ENCODE data around the gene TAGLN. TPM values are rescaled to one million over a fixed set of nuclear protein-coding genes. Genes with fewer than 3 reads are reported as not detected.

TAGLN gene
- total and polyA plus RNA-seq, 2 of the 8 experiments (the other 6 are each of a cell fraction or from before 2014, with no cell fraction given) = 140 to 300 TPM

DNA sequence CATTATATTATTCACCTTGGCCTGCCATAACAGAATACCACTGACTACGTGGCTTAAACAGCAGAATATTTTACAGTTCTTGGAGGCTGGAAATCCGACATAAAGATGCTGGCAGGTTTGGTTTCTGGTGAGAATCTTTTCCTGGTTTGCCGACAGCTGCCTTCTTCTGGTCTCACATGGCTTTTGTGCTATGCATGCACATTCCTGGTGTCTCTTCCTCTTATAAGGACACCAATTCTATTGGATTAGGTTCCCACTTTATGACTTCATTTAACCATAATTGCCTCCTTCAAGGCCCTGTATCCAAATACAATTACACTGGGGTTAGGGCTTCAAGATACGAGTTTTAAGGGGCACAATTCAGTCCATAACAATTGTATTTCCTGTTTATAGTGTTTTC lies 50.4 kb downstream of the TAGLN start:
- no peak overlapping the region for H3K18ac ChIP-seq (ENCODE audit: extremely low read depth, low read length)
- peaks cover 4 to 53% (median 29%) of the 10 kb centered on the region in 4 experiments; a peak in 7 of 8 replicates for H3K36me3 ChIP-seq (ENCODE audit: control insufficient read depth in 2 of 4, insufficient read depth in 4 of 4, low read length in 3 of 4)
- no peak overlapping the region for H4K91ac ChIP-seq (replicated peaks; ENCODE audit: insufficient read length, low read length)
- H3K4ac ChIP-seq (replicated peaks; ENCODE audit: insufficient read length, low read depth, low read length) = no peak overlapping the region
- no peak overlapping the region for H3K4me2 ChIP-seq (ENCODE audit: insufficient read depth in 1 of 2, low read depth in 2 of 2, low read length in 2 of 2)
- H3K56ac ChIP-seq (replicated peaks; ENCODE audit: insufficient read length, low read depth, low read length) = no peak overlapping the region
- H3K14ac ChIP-seq (ENCODE audit: insufficient read length) = no peak overlapping the region
- no peak overlapping the region for H4K5ac ChIP-seq (ENCODE audit: insufficient read length, low read depth, low read length)
- no peak overlapping the region for H2BK120ac ChIP-seq (replicated peaks; ENCODE audit: low read depth, low read length)
- no peak overlapping the region for H2BK5ac ChIP-seq (ENCODE audit: low read depth, low read length)
- POLR2A ChIA-PET (ENCODE audit: partially characterized antibody) = no interaction called here
- no peak overlapping the region for H2BK12ac ChIP-seq (ENCODE audit: low read depth, low read length)
- H3K79me1 ChIP-seq (ENCODE audit: low read depth, low read length) = no peaks in the 10 kb centered on the region
- no peaks in the 10 kb centered on the region for H4K20me1 ChIP-seq (replicated peaks in 1 of 2; ENCODE audit: control insufficient read depth in 1 of 2, insufficient read depth in 2 of 2, low read length in 2 of 2)
- no peak overlapping the region for H2AK5ac ChIP-seq (ENCODE audit: low read depth, low read length)
- H3K4me3 ChIP-seq (ENCODE audit: extremely low read depth in 1 of 4, insufficient read depth in 2 of 4, low read depth in 3 of 4, low read length in 4 of 4) = no peak overlapping the region
- 92% methylated on average over 4 of the region's 4 CpGs; no CpG with 5 or more reads in 1 of the 2 experiments for WGBS, 2 experiments (ENCODE audit: extremely low coverage in 1 of 2, insufficient coverage in 1 of 2, insufficient read length in 1 of 2, insufficient replicate concordance in 2 of 2, low coverage in 1 of 2, low lambda C conversion rate in 2 of 2, missing lambda C conversion rate in 1 of 2)
- H3K9ac ChIP-seq (replicated peaks in 1 of 4; ENCODE audit: extremely low read depth in 1 of 4, low read depth in 3 of 4, low read length in 3 of 4) = no peak overlapping the region
- H2BK20ac ChIP-seq (ENCODE audit: low read length) = no peak overlapping the region
- no peaks in the 10 kb centered on the region for H3K9me3 ChIP-seq (ENCODE audit: insufficient read depth in 2 of 2, low read depth in 1 of 2, low read length in 1 of 2)
- no peaks in the 10 kb centered on the region for H3K4me1 ChIP-seq (replicated peaks in 1 of 4; ENCODE audit: control insufficient read depth in 3 of 4, insufficient read depth in 4 of 4, low read length in 3 of 4)
- H2AFZ ChIP-seq (ENCODE audit: low read length) = no peak overlapping the region
- H3K23me2 ChIP-seq (ENCODE audit: low read depth, low read length) = no peaks in the 10 kb centered on the region
- H3K27me3 ChIP-seq (replicated peaks in 1 of 4; ENCODE audit: control insufficient read depth in 3 of 4, extremely low read depth in 1 of 4, insufficient read depth in 3 of 4, low read length in 3 of 4) = no peaks in the 10 kb centered on the region
- no peak overlapping the region for H3K23ac ChIP-seq (ENCODE audit: insufficient read length)
- FAIRE-seq (no peak), DNase-seq (ENCODE audit: low read depth in 1 of 2, low spot score in 2 of 2) (no peak)
- CTCF ChIA-PET (ENCODE audit: partially characterized antibody) = no interaction called here
- H3K27ac ChIP-seq (ENCODE audit: low read depth, low read length) = no peak overlapping the region
- H4K8ac ChIP-seq (ENCODE audit: extremely low read depth, insufficient read depth, low read length) = no peak overlapping the region
- no peak overlapping the region for H2BK15ac ChIP-seq (ENCODE audit: low read length)
- no peaks in the 10 kb centered on the region for H3K79me2 ChIP-seq (ENCODE audit: control insufficient read depth in 1 of 2, insufficient read depth in 2 of 2, low read length in 2 of 2)
- TF ChIP-seq BACH1 (IDR thresholded peaks at IDR 0.05; ENCODE audit: low read length) (no peak), CHD2 (IDR thresholded peaks at IDR 0.05; ENCODE audit: low read length) (no peak), MAFK (IDR thresholded peaks at IDR 0.05; ENCODE audit: low read depth, low read length) (no peak), PHF8 (conservative IDR thresholded peaks at IDR 0.05; ENCODE audit: low read depth, low read length) (no peak), RFX5 (IDR thresholded peaks at IDR 0.05; ENCODE audit: borderline replicate concordance, low read depth, low read length) (no peak), TBP (IDR thresholded peaks at IDR 0.05; ENCODE audit: low read depth, low read length) (no peak), EP300 (IDR thresholded peaks at IDR 0.05; ENCODE audit: borderline replicate concordance in 1 of 2, low read depth in 2 of 2, low read length in 2 of 2) (no peak), SIRT6 (IDR thresholded peaks at IDR 0.05; ENCODE audit: low read length) (no peak)
- TF ChIP-seq, protein P1, sequence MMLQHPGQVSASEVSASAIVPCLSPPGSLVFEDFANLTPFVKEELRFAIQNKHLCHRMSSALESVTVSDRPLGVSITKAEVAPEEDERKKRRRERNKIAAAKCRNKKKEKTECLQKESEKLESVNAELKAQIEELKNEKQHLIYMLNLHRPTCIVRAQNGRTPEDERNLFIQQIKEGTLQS (IDR thresholded peaks at IDR 0.05; ENCODE audit: insufficient read depth, low read depth, low read length) = no peak
- TF ChIP-seq, protein P2, sequence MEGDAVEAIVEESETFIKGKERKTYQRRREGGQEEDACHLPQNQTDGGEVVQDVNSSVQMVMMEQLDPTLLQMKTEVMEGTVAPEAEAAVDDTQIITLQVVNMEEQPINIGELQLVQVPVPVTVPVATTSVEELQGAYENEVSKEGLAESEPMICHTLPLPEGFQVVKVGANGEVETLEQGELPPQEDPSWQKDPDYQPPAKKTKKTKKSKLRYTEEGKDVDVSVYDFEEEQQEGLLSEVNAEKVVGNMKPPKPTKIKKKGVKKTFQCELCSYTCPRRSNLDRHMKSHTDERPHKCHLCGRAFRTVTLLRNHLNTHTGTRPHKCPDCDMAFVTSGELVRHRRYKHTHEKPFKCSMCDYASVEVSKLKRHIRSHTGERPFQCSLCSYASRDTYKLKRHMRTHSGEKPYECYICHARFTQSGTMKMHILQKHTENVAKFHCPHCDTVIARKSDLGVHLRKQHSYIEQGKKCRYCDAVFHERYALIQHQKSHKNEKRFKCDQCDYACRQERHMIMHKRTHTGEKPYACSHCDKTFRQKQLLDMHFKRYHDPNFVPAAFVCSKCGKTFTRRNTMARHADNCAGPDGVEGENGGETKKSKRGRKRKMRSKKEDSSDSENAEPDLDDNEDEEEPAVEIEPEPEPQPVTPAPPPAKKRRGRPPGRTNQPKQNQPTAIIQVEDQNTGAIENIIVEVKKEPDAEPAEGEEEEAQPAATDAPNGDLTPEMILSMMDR (IDR thresholded peaks at IDR 0.05; ENCODE audit: control extremely low read depth in 1 of 3, insufficient read depth in 1 of 3, low read depth in 1 of 3, low read length in 3 of 3) = no peak
- TF ChIP-seq, protein P3, sequence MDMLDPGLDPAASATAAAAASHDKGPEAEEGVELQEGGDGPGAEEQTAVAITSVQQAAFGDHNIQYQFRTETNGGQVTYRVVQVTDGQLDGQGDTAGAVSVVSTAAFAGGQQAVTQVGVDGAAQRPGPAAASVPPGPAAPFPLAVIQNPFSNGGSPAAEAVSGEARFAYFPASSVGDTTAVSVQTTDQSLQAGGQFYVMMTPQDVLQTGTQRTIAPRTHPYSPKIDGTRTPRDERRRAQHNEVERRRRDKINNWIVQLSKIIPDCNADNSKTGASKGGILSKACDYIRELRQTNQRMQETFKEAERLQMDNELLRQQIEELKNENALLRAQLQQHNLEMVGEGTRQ (IDR thresholded peaks at IDR 0.05; ENCODE audit: low read length) = no peak
